HEK293T (cell line): ENCODE data around the gene CHRNA3.

Experiments used
- ARNT ChIP-seq: fragments of 450-650 bp; IDR thresholded peaks from 2 replicates; pipeline ENCODE4 v1.6.1; 2017; ENCODE audit warnings: mild to moderate bottlenecking
- BHLHE40 ChIP-seq: fragments of 450-650 bp; IDR thresholded peaks from 2 replicates; pipeline ENCODE4 v1.6.1; 2016; ENCODE audit warnings: mild to moderate bottlenecking, moderate library complexity, borderline replicate concordance
- CTBP1 ChIP-seq: fragments of 450-650 bp; IDR thresholded peaks from 2 replicates; pipeline ENCODE4 v1.6.1; 2016; ENCODE audit warnings: borderline replicate concordance
- ELF4 ChIP-seq: fragments of 450-650 bp; IDR thresholded peaks from 2 replicates; pipeline ENCODE4 v1.6.1; 2017; ENCODE audit warnings: antibody characterized with exemption
- FOXA1 ChIP-seq: fragments of 450-650 bp; IDR thresholded peaks from 2 replicates; pipeline ENCODE4 v1.6.1; 2016; ENCODE audit warnings: mild to moderate bottlenecking
- FOXK2 ChIP-seq: fragments of 450-650 bp; IDR thresholded peaks from 2 replicates; pipeline ENCODE4 v1.6.1; 2016; ENCODE audit warnings: mild to moderate bottlenecking
- FOXM1 ChIP-seq: fragments of 450-650 bp; IDR thresholded peaks from 2 replicates; pipeline ENCODE4 v1.6.1; 2017; ENCODE audit warnings: mild to moderate bottlenecking, borderline replicate concordance
- HDGF ChIP-seq: fragments of 450-650 bp; IDR thresholded peaks from 2 replicates; pipeline ENCODE4 v1.6.1; 2017; ENCODE audit warnings: antibody characterized with exemption, borderline replicate concordance
- L3MBTL2 ChIP-seq: fragments of 450-650 bp; conservative IDR thresholded peaks from 2 replicates; pipeline ENCODE4 v1.6.1; 2016; ENCODE audit warnings: mild to moderate bottlenecking
- LEF1 ChIP-seq: fragments of 450-650 bp; IDR thresholded peaks from 2 replicates; pipeline ENCODE4 v1.6.1; 2017; ENCODE audit warnings: mild to moderate bottlenecking, borderline replicate concordance
- NFRKB ChIP-seq: fragments of 450-650 bp; IDR thresholded peaks from 2 replicates; pipeline ENCODE4 v1.6.1; 2016; ENCODE audit warnings: mild to moderate bottlenecking, moderate library complexity
- SP1 ChIP-seq: fragments of 450-650 bp; IDR thresholded peaks from 2 replicates; pipeline ENCODE4 v1.6.1; 2017
- TARDBP ChIP-seq: fragments of 450-650 bp; IDR thresholded peaks from 2 replicates; pipeline ENCODE4 v1.6.1; 2016
- ZNF384 ChIP-seq: fragments of 450-650 bp; IDR thresholded peaks from 2 replicates; pipeline ENCODE4 v1.6.1; 2016

DNA sequence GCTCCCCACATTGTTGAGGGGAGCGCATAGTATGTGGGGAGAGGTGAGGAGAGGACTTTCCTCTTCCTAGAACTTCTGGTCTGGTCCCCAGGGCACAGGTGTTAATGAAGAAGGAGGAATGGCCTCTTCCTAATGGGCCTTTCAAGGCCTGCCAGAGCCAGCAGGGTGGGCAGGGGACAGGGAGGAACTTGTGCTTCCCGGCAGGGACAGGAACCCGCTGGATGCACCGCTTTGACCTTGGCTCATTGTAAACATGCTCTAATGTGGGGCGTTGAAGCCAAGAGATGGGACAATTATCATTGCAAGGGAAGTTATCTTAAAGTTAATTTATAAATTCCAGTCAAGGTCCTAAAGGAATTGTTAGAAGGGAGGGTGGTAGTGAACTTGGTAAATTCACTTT is 41.2 kb upstream of the CHRNA3 start:
- TF ChIP-seq ARNT = no peak
- no peak for TF ChIP-seq HDGF
- no peak for TF ChIP-seq FOXM1
- no peak for TF ChIP-seq LEF1
- TF ChIP-seq NFRKB = no peak
- TF ChIP-seq ELF4 = no peak
- TF ChIP-seq SP1 = no peak
- no peak for TF ChIP-seq ZNF384
- TF ChIP-seq BHLHE40 = no peak
- TF ChIP-seq TARDBP = no peak
- no peak for TF ChIP-seq L3MBTL2
- no peak for TF ChIP-seq CTBP1
- no peak for TF ChIP-seq FOXA1
- TF ChIP-seq FOXK2 = no peak
